HFF-Myc (cell line): ENCODE data around the gene ARMC2.

Experiments
- DNase-seq: peaks from one replicate; pipeline ENCODE4 v3.0.0-alpha.2; 2011; ENCODE audit warnings: low read depth; ENCODE audit errors: extremely low read depth
- H3K4me3 ChIP-seq: replicated peaks from 2 replicates; pipeline ENCODE4 v1.5.1; 2011; ENCODE audit warnings: low read depth, mild to moderate bottlenecking, control low read depth, low read length
- CTCF ChIP-seq: IDR thresholded peaks from 2 replicates; pipeline ENCODE4 v1.5.1; 2012; ENCODE audit warnings: mild to moderate bottlenecking, low read depth, low read length, control low read depth; ENCODE audit errors: missing control alignments

Gene ARMC2

DNA sequence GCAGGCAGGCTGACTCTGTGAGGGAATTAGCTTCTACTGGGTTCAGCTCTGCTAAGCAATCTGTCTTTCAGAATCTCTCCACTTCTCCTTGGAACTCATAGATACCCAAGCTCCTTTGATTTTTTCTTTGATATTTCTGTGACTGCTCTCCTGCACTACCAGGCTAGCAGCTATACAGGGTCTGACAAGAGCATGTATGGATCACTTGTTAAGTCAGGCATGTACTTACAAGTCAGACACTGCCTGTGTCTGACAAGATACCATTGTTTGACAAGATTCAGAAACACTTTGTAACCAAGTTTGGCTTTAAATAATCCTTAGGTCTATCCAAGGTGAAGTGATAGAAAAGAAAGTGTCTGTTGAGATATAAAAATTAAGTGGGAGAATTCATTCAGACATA is 167.0 kb downstream of the ARMC2 start:
- TF ChIP-seq CTCF, result no peak
- no peak overlapping the region for H3K4me3 ChIP-seq
- no peak for DNase-seq

- H3K4me3 ChIP-seq, result no peak overlapping the region
- no peak for TF ChIP-seq CTCF
- no peak for DNase-seq
Measured at GRCh38 chr6:109019911-109020310, 171.7 kb downstream of the ARMC2 start.

DNA sequence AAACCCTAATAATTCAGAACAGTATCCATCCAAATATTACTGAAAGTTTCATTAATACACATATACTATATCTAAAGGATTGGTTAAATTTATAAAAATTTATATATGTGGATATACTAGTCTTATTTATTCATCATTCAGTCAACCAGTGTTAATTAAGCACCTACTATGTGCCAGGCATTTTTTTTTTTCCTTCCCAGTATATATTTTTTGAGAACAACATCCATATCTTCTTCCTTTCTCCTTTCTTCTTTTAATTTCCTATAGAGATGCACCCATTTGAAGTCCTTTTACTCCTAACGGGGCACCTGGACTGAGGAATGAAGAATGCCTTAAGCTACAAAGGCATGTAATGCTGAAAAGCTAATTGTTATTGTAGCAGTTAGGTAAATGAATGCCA is 173.6 kb downstream of the ARMC2 start:
- no peak overlapping the region for H3K4me3 ChIP-seq
- no peak for DNase-seq
- no peak for TF ChIP-seq CTCF

GRCh38 chr6:109023356-109023925 is 175.2 kb downstream of the ARMC2 start:
- no peak for TF ChIP-seq CTCF
- no peak overlapping the region for H3K4me3 ChIP-seq
- DNase-seq, result no peak
